Gastrocnemius medialis (tissue), 4 donors: ENCODE results near the gene HADH. TPM values are rescaled to one million over a fixed set of nuclear protein-coding genes. Genes with fewer than 3 reads are reported as not detected.

Experiments used
- ATAC-seq, 2 donors: fragments of 150-250 bp; one replicate each; pipeline ENCODE4 v1.9.1; 2016
- DNase-seq, 2 donors: peaks; one replicate each; pipeline ENCODE4 v3.0.0-alpha.2; 2019
- H3K27ac ChIP-seq, 4 donors: fragments of 200-600 bp; sonication (generic); 1 replicate in 1 of 4; 2 replicates in 3 of 4; pipeline ENCODE4 v1.5.1; 2016 to 2018; ENCODE audit warnings: mild to moderate bottlenecking in 2 of 4, moderate library complexity in 1 of 4
- H3K27me3 ChIP-seq, 3 donors: fragments of 200-600 bp; sonication (generic) in 2 of 3; 1 replicate in 1 of 3; 2 replicates in 2 of 3; pipeline versions ENCODE4 v1.5.1 to v1.6.0; 2016 to 2019; ENCODE audit warnings: mild to moderate bottlenecking in 1 of 3, moderate library complexity in 1 of 3
- H3K36me3 ChIP-seq, 2 donors: fragments of 200-600 bp; sonication (generic) in 1 of 2; one replicate each; pipeline ENCODE4 v1.5.1; 2017 to 2018
- H3K4me1 ChIP-seq, 2 donors: fragments of 200-600 bp; sonication (generic) in 1 of 2; one replicate each; pipeline ENCODE4 v1.5.1; 2016 to 2017; ENCODE audit warnings: mild to moderate bottlenecking in 2 of 2
- H3K4me3 ChIP-seq, 4 donors: fragments of 200-600 bp; sonication (generic) in 3 of 4; 1 replicate in 1 of 4; 2 replicates in 3 of 4; pipeline ENCODE4 v1.5.1; 2016 to 2019; ENCODE audit warnings: mild to moderate bottlenecking in 2 of 4
- H3K9me3 ChIP-seq, 3 donors: fragments of 200-600 bp; sonication (generic) in 2 of 3; 1 replicate in 1 of 3; 2 replicates in 2 of 3; pipeline ENCODE4 v1.5.1; 2016 to 2019
- POLR2A ChIP-seq, 2 donors: fragments of 450-650 bp; IDR thresholded peaks; one replicate each; pipeline ENCODE4 v1.6.1; 2017; ENCODE audit warnings: antibody characterized with exemption in 2 of 2, mild to moderate bottlenecking in 2 of 2, moderate library complexity in 2 of 2
- in situ Hi-C, 4 donors: fragments of 200-750 bp; cut with MboI; loops; one replicate each; pipeline versions ENCODE4 v1.15.0 to v1.8.0; 2017; ENCODE audit warnings: low sequenced_read_pairs in 4 of 4
- intact Hi-C: fragments of 100-400 bp; cut with DNase I; formaldehyde crosslinking; loops from one replicate; pipeline ENCODE4 v1.15.1; 2023; ENCODE audit warnings: low total_unique reads
- total RNA-seq, 4 donors: library from RNA; depleted of rRNA; stranded (reverse); fragments of >200 nt; gene quantifications; one replicate each; pipeline versions ENCODE4 v1.1.0 to v1.2.3, GENCODE V29; 2016
- TF ChIP-seq, protein P1 (sequence below), 5 experiments: fragments of 450-650 bp in 3 of 5; fragments of 200-600 bp in 2 of 5; sonication (generic) in 2 of 5; IDR thresholded peaks in 4 of 5; conservative IDR thresholded peaks in 1 of 5; 1 replicate in 4 of 5; 2 replicates in 1 of 5; pipeline ENCODE4 v1.5.1; 2016 to 2019; ENCODE audit warnings: antibody characterized with exemption in 5 of 5, mild to moderate bottlenecking in 3 of 5, moderate library complexity in 3 of 5

The HADH gene
- total RNA-seq: 100 to 1,000 TPM in 2 of 4 donors, 10 to 100 TPM in 2; 78.0 to 137 (median 105) TPM

DNA sequence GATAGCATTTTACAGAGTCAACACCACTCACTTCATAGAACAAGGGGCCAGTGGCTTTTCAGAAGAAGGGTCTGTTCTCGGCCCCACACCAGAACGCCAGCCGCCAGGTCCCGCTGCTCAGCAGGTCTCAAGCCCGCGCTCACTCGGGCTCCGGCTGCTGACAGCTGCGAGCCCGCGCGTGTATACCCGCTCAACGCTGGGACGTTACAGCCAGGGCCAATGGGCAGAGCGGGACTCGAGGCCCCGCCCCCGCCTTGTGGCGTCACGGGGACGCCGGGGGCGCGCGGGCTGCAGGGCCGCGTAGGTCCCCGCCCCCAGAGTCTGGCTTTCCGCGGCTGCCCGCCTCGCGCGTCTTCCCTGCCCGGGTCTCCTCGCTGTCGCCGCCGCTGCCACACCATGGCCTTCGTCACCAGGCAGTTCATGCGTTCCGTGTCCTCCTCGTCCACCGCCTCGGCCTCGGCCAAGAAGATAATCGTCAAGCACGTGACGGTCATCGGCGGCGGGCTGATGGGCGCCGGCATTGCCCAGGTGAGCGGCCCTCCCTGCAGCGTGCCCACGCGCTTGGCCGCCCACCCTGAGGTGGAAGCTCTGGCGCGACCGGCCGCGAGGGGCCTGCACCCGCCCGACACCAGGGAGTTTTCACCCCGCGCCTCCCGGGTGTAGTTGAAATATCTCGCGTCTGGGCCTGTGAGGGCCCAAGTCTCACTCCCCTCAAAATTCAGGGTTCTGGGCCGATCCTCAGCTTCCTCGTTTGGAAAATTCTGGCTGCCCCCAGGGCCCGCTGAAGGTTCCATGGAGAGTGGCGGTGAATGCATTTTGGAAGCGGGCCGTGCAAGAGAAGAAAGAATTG is at the start of gene HADH:
Gene HADH (plus strand): TSS at position 353 of the 850 bp plus-strand sequence. CDS start 44 bp downstream, at position 397.
- TF ChIP-seq POLR2A (IDR thresholded peaks at IDR 0.05): peak; percentile 99
- TF ChIP-seq, protein P1, sequence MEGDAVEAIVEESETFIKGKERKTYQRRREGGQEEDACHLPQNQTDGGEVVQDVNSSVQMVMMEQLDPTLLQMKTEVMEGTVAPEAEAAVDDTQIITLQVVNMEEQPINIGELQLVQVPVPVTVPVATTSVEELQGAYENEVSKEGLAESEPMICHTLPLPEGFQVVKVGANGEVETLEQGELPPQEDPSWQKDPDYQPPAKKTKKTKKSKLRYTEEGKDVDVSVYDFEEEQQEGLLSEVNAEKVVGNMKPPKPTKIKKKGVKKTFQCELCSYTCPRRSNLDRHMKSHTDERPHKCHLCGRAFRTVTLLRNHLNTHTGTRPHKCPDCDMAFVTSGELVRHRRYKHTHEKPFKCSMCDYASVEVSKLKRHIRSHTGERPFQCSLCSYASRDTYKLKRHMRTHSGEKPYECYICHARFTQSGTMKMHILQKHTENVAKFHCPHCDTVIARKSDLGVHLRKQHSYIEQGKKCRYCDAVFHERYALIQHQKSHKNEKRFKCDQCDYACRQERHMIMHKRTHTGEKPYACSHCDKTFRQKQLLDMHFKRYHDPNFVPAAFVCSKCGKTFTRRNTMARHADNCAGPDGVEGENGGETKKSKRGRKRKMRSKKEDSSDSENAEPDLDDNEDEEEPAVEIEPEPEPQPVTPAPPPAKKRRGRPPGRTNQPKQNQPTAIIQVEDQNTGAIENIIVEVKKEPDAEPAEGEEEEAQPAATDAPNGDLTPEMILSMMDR (IDR thresholded peaks at IDR 0.05 in 4 of 5, conservative IDR thresholded peaks at IDR 0.05 in 1 of 5): no peak
- peak within 1 kb of the TSS; percentile 76 to 91 (median 90) for H3K4me3 ChIP-seq
- intact Hi-C loops (loop anchor here (1.0 to 5.0 kb wide), 5 partner anchors 19 to 1923 kb away; partner anchors contain the start of genes CYP2U1, EGF, PAPSS1 and SGMS2), in situ Hi-C loops (loop anchor here in 2 of 4 donors (10.0 kb wide), 1 partner anchor 55 kb away; the partner anchor contains the start of gene CYP2U1 (in 2 of the 2))
- no peaks in the 10 kb centered on the region for H3K9me3 ChIP-seq
- no peaks in the 10 kb centered on the region for H3K36me3 ChIP-seq
- ATAC-seq (peak; percentile 86 to 87), DNase-seq (peak; percentile 92 to 96)
- peak within 1 kb of the TSS; percentile 92 to 99 (median 96) for H3K27ac ChIP-seq
- H3K4me1 ChIP-seq: peaks cover 38 to 47% of the 10 kb centered on the region in 2 donors
- no peaks in the 10 kb centered on the region for H3K27me3 ChIP-seq

- ATAC-seq: no peak
- Histone ChIP-seq H3K36me3 (peaks cover 0 to 47% of the 10 kb centered on the region in 2 donors), H3K9me3 (no peaks in the 10 kb centered on the region), H3K4me1 (no peaks in the 10 kb centered on the region), H3K27me3 (no peaks in the 10 kb centered on the region), H3K27ac (no peak overlapping the region), H3K4me3 (no peak overlapping the region)
- TF ChIP-seq, protein P1 (IDR thresholded peaks at IDR 0.05 in 4 of 5, conservative IDR thresholded peaks at IDR 0.05 in 1 of 5): no peak
- TF ChIP-seq POLR2A (IDR thresholded peaks at IDR 0.05): no peak
- intact Hi-C loops (no loop called here), in situ Hi-C loops (no loop called here)
- no peak for DNase-seq
These were observed 43.9 kb upstream of the HADH start for GRCh38 chr4:107945809-107946208.

DNA sequence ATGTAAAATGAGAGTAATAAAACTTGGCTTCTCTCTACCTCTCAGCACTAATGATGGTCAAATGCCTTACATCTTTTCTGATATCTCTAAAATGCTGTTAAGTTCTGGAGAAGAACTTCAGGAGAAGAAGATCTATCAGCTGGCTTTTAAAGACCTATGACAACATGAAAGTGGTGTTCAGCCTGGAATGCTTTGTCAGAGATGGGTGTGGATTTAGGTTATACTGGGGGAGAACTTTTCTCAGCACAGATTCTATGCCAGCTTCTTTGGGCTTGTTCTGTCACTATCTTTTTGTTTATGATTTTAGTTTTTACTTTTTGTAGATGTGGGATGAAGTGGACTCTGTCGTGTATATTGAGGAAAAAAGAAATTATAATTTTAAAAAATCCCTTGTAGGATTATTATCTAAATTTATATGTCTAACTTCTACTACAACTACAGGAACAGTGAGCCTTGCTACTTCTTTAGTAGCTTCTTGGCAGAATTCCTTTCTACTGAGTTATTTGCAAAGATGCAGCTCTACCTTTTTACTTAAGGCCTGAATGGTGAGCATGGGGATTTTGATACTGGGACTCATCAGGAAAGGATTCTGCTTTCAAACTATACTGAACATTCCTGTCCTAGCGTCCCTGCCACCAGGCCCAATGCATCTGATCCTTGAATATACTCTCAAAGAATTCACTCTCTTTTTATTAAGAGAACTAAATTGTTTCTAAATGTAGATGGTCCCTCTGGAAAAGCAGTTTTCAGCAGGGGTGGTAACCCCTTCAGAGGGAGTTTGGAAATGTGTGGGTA is 38.7 kb upstream of the HADH start:
- Histone ChIP-seq H3K9me3 (no peaks in the 10 kb centered on the region), H3K4me1 (no peaks in the 10 kb centered on the region), H3K36me3 (peaks cover 0 to 39% of the 10 kb centered on the region in 2 donors), H3K4me3 (no peak overlapping the region), H3K27me3 (no peaks in the 10 kb centered on the region), H3K27ac (no peak overlapping the region)
- TF ChIP-seq, protein P1 (IDR thresholded peaks at IDR 0.05 in 4 of 5, conservative IDR thresholded peaks at IDR 0.05 in 1 of 5): no peak
- TF ChIP-seq POLR2A (IDR thresholded peaks at IDR 0.05): no peak
- intact Hi-C loops: no loop called here
- ATAC-seq: no peak
- no peak for DNase-seq
- in situ Hi-C loops: no loop called here

GRCh38 chr4:107951551-107951950 is 38.1 kb upstream of the HADH start:
- H3K9me3 ChIP-seq: no peaks in the 10 kb centered on the region
- intact Hi-C loops (no loop called here), in situ Hi-C loops (no loop called here)
- no peak overlapping the region for H3K27ac ChIP-seq
- TF ChIP-seq POLR2A (IDR thresholded peaks at IDR 0.05): no peak
- TF ChIP-seq, protein P1 (IDR thresholded peaks at IDR 0.05 in 4 of 5, conservative IDR thresholded peaks at IDR 0.05 in 1 of 5): no peak
- H3K36me3 ChIP-seq: peaks cover 0 to 34% of the 10 kb centered on the region in 2 donors
- ATAC-seq (no peak), DNase-seq (no peak)
- no peaks in the 10 kb centered on the region for H3K27me3 ChIP-seq
- no peak overlapping the region for H3K4me3 ChIP-seq
- H3K4me1 ChIP-seq: no peaks in the 10 kb centered on the region
